Limb (tissue), 2 donors: ENCODE data around the gene NPAS1.

ENCODE experiments used
- DNase-seq, 2 donors: peaks; one replicate each; pipeline ENCODE4 v3.0.0-alpha.2; 2016; ENCODE audit errors: extremely low spot score in 2 of 2

The NPAS1 gene, protein sequence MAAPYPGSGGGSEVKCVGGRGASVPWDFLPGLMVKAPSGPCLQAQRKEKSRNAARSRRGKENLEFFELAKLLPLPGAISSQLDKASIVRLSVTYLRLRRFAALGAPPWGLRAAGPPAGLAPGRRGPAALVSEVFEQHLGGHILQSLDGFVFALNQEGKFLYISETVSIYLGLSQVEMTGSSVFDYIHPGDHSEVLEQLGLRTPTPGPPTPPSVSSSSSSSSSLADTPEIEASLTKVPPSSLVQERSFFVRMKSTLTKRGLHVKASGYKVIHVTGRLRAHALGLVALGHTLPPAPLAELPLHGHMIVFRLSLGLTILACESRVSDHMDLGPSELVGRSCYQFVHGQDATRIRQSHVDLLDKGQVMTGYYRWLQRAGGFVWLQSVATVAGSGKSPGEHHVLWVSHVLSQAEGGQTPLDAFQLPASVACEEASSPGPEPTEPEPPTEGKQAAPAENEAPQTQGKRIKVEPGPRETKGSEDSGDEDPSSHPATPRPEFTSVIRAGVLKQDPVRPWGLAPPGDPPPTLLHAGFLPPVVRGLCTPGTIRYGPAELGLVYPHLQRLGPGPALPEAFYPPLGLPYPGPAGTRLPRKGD

DNA sequence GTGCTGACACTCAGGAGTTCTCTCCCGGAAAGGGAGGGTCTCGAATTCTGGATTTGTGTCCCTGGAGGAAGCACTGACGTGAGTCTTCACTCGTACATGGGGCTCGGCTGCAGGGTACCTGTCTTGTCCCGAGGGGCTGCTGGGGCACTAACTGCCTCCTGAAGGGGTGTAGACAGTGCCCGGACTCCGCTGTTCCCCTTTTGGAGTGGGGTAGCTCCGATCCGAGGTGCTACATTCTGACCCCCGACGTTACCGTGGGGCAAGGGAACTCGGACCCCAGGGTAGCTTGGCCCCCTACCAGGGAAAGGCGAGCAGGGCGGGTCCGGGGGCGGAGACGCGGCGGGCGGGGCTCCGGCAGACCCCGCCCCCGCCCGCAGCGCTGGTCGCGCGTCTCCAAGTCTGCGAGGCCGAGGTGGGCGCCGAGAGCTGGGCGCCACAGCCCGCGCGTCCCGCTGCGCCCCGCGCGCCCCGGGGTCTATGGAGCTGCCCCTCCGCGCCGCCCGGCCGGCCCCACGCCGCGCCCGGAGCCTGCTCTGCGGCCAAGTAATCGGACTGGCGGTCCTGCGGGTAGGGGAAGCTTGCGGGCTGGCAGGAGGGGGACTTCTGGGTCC is at the start of gene NPAS1:
Gene NPAS1, plus strand, starts transcription at position 407 of the 611 bp plus-strand sequence. CDS start 1,211 bp downstream, outside the sequence.
- peak in 1 of 2 donors; percentile 57 for DNase-seq

DNA sequence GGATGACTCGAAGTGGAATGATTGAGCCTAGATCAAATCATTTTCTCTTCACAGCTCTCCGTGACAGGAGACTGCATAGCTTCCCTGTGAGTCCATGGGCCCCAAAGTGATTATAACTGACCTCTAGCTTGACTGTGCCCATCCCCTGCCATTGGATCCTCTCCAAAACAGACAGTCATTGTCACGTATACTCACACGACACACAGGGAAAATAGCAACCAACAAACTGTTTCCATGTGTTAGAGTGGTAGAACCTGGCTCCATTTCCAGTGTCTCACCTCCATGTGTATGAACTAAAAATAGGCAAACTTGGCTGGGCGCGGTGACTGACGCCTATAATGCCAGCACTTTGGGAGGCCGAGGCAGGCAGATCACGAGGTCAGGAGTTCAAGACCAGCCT is 48.8 kb upstream of the NPAS1 start:
- DNase-seq, result no peak

DNA sequence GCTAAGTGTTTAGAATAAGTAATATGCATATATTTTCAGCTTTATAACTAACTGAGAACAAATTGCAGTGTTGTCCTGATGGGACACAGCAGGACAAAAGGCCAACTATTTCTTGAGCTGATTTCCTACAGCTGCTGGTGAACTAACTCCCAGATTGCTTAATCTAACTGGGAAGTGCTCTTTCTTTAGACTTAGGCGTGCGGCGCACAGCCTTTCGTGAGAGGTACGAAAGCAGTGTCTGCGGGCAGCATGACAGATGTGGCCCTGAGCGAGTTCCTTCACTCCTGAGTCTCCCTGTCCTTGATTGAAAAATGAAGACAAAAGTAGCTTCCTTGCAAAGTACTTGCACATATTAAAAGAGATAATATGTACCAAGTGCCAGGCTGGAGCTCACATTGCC is 47.3 kb upstream of the NPAS1 start:
- DNase-seq, result no peak

DNA sequence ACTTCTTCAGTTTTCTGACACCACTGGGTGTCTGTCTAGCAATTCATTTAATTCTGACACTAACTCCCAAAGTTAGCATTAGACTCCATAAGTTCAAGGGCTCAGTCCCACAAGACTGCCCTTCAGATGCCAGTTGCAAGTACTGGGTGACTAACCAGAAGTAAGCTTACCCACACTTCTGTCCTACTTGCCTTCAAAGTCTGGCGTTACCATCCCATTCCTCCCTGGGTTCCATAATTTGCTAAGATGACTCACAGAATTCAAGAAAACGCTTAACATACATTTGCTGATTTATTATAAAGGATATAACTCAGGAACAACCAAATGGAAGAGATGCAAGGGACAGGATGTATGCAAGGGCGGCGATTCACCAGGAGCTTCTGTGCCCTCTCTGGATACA is 45.5 kb upstream of the NPAS1 start:
- no peak for DNase-seq

DNA sequence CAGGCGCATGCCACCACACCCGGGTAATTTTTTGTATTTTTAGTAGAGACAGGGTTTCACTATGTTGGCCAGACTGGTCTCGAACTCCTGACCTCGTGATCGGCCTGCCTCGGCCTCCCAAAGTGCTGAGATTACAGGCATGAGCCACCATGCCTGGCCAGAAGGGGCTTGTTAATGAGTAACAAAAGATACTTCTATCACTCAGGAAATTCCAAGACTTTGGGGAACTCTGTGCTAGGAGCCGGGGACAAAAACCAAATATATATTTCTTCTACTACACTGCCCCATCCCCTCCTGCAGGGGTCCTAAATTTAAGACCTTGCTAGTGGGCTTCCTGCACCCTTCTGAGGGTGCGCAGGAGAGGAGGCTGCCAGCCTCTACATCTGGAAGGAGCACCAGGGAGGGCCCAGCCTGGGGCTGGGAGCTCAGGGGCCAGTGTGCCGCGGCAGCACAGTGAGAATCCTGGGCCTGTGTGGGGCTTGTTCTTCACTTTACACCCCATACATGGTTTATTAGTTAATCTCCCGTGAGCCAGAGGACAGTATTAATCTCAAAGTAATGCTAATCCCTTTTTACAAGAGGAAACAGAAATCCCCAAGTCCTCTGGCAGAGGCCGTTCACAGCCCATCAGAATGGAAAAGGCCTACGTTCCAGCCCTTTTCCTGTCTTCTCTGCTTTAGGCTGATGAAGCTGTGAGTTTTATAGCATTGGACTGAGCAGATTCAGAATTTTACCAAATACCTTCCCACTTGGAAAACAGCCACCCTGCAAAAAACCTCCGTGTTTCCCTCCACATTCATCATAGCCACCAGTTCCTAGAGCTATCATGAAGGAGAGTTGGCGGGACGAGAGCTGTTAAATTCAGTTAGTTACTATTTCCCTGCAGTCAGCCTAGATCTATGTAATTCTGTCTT is 44.4 kb upstream of the NPAS1 start:
- peak in 1 of 2 donors; percentile 45 for DNase-seq

DNA sequence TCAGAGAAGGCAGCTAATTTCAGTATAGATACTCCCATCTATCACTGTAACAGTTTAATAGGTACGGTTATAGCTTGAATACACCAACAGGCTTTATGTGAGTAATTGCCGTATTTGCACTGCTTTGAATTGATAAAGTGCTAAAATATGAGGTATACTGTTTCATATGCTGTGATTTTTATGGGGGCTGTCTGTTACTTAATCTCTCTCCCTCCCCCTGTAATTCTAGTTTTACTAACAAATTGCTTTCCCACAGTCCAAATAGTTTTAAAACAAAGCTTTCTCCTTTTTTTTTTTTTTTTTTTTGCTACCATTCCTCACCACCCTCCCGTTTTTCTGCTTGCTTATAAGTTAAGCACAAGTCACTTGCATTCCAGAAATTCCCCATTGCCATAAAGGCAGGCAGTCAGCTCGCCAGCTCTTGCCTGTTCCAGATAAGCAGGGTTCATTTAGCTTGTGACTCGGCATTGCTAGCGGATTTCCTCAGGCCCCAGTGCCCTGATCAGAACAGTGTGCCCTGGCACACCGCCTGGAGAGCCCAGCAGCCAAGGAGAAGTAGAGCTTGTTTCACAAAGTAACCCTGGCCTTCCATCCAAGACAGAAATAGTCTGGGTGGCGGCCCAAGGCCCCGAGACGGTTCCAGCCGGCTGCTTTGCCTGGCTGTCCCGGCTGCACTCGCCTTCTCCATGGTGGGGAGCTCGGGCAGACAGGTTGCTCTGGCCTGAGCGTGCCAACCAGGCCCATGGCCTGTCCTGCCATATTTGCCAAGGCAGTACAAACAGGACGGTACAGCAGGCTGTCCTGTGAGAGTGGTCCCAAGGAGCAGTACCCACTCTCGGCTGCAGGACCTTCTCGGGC is 43.5 kb upstream of the NPAS1 start:
- peak; percentile 69 to 72 for DNase-seq

DNA sequence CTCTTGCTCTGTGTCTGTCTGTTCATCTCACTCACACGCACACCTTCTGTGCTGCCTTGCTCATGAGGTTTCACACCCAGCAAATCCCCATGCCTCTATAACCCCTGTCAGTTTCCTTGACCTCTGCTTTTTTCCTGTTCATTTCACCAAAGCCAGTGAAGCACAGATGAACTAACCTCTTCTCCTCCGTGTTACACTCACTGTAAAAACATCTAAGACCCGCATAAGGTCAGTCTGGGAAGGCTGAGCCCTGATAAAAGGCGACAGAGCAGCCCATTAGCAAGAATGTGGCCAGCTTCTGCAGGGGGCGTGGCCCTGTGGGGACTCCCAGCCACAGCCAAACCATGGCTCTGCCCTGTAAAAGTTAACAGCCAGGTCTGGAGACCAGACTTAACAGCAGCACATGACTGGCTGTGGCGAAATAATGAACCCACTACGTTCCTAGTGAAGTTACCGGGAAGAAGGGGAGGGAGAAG is 42.8 kb upstream of the NPAS1 start:
- peak in 1 of 2 donors; percentile 36 for DNase-seq

DNA sequence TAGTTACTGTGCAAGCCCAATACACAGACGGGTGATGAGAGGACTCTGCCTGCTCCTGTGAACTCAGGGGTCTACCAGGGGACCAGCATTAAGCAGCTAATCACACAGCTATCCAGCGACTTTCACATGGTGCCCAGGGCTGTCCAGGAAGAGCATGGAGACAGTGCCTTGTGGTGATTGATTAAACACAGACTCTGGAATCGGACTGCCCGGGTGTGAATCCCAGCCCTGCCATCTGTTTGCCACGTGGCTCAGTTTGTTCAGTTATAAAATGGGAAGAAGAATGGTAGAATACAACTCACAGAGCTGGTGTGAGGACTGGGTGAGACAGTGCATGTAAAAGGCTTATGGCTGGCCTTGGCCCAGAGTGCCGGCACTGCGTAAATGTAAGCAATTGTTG is 42.1 kb upstream of the NPAS1 start:
- no peak for DNase-seq

DNA sequence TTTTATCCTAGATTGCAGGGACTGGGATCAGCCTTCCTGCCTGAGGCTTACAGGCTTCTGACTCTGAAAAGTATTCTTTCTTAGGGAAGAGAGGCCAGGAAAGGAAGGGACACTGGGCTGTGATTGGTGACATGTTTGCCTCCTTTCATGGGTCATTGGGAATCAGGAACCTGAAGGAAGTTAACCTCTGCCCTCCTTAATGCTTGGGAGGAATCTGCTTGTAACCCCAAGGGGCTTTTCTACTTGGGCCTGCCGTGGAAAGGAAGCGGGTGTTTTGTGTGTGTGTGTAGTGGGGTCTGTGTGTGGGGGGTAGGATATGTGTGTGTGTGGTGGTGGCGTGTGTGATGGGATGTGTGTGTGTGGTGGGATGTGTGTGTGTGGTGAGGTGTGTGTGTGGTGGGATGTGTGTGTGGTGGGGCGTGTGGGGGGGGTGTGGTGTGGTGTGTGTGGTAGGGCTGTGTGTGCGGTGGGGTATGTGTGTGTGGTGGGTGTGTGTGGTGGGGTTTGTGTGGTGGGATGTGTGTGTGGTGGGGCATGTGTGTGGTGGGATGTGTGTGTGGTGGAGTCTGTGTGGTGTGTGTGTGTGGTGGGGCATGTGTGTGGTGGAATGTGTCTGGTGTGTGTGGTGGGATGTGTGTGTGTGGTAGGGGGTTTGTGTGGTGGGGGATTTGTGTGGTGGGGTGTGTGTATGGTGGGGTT is 41.3 kb upstream of the NPAS1 start:
- DNase-seq, result no peak

DNA sequence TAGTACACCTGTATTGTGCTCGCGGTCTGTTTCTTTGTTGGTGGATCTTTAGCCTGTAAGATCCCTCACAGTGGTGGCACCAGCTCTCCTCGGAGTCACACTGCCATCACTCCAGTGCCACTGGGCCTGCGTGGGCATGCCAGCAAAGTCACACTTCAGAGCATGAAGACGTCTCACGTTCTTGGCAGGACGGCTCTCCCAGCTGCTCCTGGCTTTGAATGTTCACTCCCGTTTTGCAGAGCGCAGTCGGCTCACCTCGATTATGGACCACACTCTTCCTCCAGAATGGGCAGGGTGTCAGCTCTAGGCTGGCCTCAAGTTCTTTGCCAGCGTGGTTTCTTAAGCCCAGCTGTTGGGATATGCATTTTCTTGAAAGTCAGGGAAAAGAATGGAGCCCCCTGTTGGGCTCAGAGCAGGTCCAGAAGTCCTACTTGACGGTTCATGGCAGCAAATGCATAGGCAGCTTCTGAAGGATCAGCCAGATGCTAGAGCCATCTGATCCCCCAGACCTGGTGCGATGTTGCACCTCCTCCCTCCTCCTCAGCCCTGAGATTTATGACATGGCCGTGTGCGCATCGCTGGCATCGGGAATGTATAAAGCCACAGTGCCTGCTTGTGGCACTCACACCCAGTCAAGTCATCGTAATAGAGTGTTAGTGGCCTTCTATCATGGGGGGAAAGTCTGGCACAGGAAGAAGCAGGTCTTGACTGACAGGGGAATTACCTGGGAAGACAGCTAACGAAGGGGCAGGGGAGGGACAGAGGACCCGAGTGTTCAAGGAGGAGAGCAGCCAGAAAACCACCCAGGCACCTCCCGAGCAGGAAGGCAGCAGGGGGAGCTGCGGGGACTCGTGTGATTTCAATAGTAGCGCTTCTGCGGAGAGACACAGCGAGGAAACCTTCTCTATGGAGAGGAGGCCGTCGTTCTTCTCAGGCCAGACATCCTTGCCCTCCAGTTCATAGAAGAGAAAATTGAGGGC is 40.2 kb upstream of the NPAS1 start:
- DNase-seq, result no peak

DNA sequence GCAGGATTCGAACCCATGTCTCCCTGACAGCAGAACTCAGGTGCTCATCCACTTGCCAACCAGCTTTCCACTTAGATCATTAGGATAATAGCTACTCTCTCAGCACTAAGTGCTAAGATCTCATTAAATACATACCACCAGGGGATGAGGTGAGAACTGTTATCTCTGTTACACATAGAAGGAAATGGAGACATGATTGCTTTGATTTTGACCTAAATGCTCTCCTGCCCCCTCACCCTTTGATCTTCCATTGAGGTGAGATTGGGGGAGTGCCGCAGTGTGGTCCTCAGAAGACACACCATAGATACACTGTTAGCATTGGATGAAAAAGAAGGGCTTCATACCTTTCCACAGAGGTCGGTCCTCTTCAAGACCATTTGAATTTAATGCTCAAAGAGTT is 38.9 kb upstream of the NPAS1 start:
- DNase-seq, result no peak

DNA sequence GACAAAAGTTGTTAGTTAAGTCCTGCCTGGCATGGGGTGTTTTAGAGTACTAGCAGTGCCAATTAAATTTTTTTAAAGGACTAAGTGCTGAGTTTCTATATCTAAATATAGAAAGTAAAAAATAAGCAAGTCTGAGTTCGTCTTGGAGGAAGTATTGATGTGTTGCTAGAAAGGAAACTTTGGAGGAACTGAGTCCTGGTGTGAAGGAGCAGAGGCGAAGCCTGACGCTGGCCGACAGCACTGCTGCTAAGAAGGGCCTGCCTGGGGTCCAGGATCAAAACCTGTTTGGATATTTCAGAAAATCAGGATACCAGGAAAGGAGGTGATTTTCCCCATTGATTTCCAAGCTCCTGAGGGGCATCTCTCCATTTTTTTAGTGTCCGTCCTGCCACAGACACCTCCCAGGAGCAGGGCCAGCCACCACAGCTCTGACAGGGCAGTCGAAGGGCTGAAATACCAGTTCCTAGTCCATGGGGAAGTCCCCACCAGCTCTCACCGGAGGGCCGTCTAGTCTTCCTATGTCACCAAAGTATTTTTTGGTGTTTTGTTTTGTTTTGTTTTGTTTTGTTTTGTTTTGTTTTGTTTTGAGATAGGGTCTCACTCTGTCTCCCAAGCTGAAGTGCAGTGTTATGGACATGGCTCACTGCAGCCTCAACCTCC is 38.2 kb upstream of the NPAS1 start:
- DNase-seq, result no peak

DNA sequence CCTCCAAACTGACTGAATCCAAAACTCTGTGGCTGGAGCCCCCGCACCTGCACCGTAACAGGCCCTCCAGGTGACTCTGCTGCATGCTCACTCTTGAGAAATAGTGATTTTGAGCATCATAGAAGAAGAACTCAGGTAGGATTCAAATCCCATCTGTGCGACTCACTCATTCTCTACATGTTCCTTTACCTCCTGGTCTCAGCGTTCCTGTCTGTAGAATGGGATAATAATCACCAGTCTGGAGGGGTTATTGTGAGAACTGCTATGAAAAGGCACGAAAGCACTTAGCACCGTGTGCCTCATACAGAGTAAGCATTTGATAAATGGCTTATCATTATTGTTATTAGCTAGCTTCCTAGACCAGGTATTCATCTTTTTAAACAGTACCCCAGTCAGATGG is 36.5 kb upstream of the NPAS1 start:
- DNase-seq, result no peak

DNA sequence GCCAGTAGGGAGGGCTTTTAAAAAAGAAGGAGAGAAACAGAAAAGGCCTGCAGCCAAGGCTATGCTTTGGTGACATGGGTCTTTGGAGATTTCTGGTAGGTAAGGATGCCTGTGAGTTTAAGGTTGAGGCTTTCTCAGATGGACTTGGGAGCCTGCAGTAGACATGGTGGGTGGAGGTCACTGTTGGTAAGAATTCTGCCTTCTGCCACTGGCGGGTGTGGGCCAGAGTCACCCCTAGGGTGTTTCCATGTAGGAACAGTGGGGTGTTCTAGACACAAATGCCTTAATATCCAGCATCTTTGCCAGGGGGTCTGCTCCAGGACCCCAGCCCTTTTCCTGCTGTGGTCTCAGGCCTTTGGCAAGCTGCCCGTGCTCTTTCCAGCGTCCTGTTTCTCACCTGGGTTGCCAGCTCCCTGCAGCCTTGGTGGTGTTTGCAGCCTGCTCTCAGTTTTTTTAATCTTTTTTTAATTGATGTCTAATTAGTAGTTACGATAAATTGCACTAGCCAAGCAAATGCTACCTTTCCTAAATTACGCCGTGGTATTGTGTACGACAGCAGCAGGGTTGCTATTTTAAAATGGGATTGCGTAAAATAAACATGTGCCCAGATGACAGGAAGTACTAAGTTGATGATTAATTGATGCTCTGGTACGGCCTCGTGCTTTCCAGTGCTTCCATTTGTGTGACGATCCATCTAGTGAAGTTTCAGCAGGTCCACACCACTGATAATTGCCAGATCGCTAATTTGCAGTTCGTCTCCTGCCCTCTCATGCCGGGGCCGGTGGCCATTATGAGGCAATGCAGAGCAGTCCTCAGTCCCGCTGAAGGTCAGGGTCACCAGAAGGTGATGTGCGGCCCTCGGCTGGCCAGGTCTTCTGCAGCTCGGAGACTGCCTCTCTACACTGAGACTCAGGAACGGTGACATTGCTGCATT is 35.3 kb upstream of the NPAS1 start:
- no peak for DNase-seq

DNA sequence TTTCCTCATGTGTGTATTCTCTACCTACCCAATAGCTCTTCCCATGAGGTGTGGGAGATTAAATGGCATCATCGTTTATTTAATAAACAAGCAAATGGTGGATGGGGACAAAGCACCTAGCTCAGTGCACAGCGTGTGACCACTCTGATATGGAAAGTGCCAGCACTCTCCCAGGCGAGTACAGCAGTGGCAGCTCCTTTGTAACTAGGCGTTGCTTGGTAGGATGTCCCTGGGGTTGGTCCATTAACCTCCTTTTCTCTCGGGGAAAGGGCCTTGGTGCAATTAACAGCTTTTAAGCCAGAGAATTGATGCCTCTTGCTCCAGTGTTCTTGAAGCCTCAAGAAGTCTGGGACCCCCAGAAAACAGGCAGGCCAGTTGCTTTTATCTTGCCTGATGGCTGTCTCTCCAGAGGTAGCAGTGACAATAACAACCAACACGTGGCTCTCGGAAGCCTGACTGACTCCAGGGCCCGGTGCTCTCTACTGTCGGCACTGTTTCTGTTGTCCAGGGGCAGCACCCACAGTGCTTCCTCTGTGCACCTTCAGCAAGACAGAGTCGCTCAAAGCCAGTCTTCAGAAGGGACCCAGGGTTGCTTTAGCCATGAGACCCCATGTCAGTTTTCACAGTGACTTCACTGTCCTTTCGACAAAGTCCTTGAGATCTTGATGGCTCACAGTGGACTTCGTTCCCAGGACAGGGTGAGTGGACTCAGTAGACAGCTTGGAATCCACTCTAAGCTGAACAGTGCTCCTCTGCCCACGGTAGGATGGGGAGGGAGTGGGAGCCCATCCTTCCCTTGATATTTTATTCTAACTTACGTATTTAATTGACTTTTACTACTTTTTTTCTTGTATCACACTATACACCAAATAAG is 33.9 kb upstream of the NPAS1 start:
- no peak for DNase-seq

DNA sequence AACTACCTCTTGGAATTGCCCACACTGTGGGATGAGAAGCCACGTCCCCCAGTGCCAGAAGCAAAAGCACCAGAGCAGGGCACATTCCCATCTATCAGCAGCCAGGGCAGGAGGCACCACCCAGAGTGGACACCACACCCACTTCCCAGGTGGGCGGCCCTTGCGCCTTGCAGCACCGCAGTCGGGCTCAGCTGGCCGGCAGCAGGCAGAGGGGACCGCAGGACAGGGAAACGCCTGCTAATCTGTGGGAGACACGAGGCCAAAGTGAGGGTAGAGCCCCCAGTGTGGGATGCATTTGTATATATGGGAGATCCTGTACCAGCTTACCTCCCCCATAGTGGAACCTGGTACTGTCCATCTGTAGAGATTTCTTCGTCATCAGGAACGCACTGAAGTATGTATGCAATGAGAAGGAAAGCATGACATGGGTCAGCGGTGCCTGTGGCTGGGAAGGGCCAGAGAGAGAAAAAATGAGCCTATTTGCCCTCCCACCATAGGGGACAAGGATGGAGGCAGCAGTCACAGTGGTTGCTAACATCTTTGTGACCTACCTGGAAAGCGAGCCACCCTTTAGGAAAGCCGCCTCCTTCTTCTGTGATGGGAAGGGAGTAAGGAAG is 30.9 kb upstream of the NPAS1 start:
- DNase-seq, result no peak
